Measurements from ENCODE around the gene POU6F2. TPM values are rescaled to one million over a fixed set of nuclear protein-coding genes. Genes with fewer than 3 reads are reported as not detected.
A peak's percentile ranks its signal among the peaks of the same experiment; 100 is the strongest.

POU6F2 gene
- total and polyA plus RNA-seq, 2 donors from 2014 or later = 0.47 TPM; not detected in 1

GRCh38 chr7:39353615-39354376 is 376.1 kb downstream of the POU6F2 start:
- H3K36me3 ChIP-seq (ENCODE audit: control insufficient read depth in 2 of 3, insufficient read depth in 3 of 3, low read length in 3 of 3) = no peaks in the 10 kb centered on the region
- no peak overlapping the region for H3K27ac ChIP-seq (ENCODE audit: low read depth in 2 of 2, low read length in 2 of 2)
- H3K4me1 ChIP-seq (ENCODE audit: control insufficient read depth in 2 of 3, insufficient read depth in 2 of 3, low read depth in 1 of 3, low read length in 3 of 3) = peaks cover 0 to 3% (median 0%) of the 10 kb centered on the region in 3 donors
- no peaks in the 10 kb centered on the region for H3K27me3 ChIP-seq (ENCODE audit: control insufficient read depth, insufficient read depth, low read length)
- no peak overlapping the region for H3K9ac ChIP-seq (ENCODE audit: low read length in 3 of 3)
- intact Hi-C loops (cut with DNase I) = no loop called here
- peak; percentile 81 to 96 (median 86) for DNase-seq
- H3K4me3 ChIP-seq (ENCODE audit: low read length in 3 of 3) = no peak overlapping the region
- TF ChIP-seq CTCF (IDR thresholded peaks at IDR 0.05; ENCODE audit: borderline replicate concordance, extremely low read depth, insufficient read depth) = no peak
- no peaks in the 10 kb centered on the region for H3K9me3 ChIP-seq (ENCODE audit: control insufficient read depth in 2 of 3, insufficient read depth in 1 of 3, low read length in 3 of 3)
- FAIRE-seq = no peak

- H3K9ac ChIP-seq (ENCODE audit: low read length in 3 of 3) = no peak overlapping the region
- H3K9me3 ChIP-seq (ENCODE audit: control insufficient read depth in 2 of 3, insufficient read depth in 1 of 3, low read length in 3 of 3) = no peaks in the 10 kb centered on the region
- no peak overlapping the region for H3K27ac ChIP-seq (ENCODE audit: low read depth in 2 of 2, low read length in 2 of 2)
- no peaks in the 10 kb centered on the region for H3K36me3 ChIP-seq (ENCODE audit: control insufficient read depth in 2 of 3, insufficient read depth in 3 of 3, low read length in 3 of 3)
- DNase-seq = no peak
- no peak for TF ChIP-seq CTCF (IDR thresholded peaks at IDR 0.05; ENCODE audit: borderline replicate concordance, extremely low read depth, insufficient read depth)
- no peak for FAIRE-seq
- no peaks in the 10 kb centered on the region for H3K27me3 ChIP-seq (ENCODE audit: control insufficient read depth, insufficient read depth, low read length)
- intact Hi-C loops (cut with DNase I) = no loop called here
- H3K4me3 ChIP-seq (ENCODE audit: low read length in 3 of 3) = no peak overlapping the region
- peaks cover 0 to 3% (median 0%) of the 10 kb centered on the region in 3 donors for H3K4me1 ChIP-seq (ENCODE audit: control insufficient read depth in 2 of 3, insufficient read depth in 2 of 3, low read depth in 1 of 3, low read length in 3 of 3)
Measured at GRCh38 chr7:39355664-39356063, 378.0 kb downstream of the POU6F2 start.

- intact Hi-C loops (cut with DNase I) = no loop called here
- Histone ChIP-seq H3K4me3 (ENCODE audit: low read length in 3 of 3) (no peak overlapping the region), H3K36me3 (ENCODE audit: control insufficient read depth in 2 of 3, insufficient read depth in 3 of 3, low read length in 3 of 3) (no peaks in the 10 kb centered on the region), H3K9ac (ENCODE audit: low read length in 3 of 3) (no peak overlapping the region), H3K4me1 (ENCODE audit: control insufficient read depth in 2 of 3, insufficient read depth in 2 of 3, low read depth in 1 of 3, low read length in 3 of 3) (peaks cover 0 to 3% (median 3%) of the 10 kb centered on the region in 3 donors), H3K27me3 (ENCODE audit: control insufficient read depth, insufficient read depth, low read length) (no peaks in the 10 kb centered on the region), H3K9me3 (ENCODE audit: control insufficient read depth in 2 of 3, insufficient read depth in 1 of 3, low read length in 3 of 3) (no peaks in the 10 kb centered on the region), H3K27ac (ENCODE audit: low read depth in 2 of 2, low read length in 2 of 2) (no peak overlapping the region)
- DNase-seq (no peak), FAIRE-seq (no peak)
- TF ChIP-seq CTCF (IDR thresholded peaks at IDR 0.05; ENCODE audit: borderline replicate concordance, extremely low read depth, insufficient read depth) = no peak
Measured at GRCh38 chr7:39356172-39356925, 378.6 kb downstream of the POU6F2 start.

Data from kidney (tissue), 14 donors.